HG03520 (cell line): Measurements from ENCODE around the gene ZSWIM6.

Source experiments
- ATAC-seq: cut with Tn5 transposase; IDR thresholded peaks from one replicate; pipeline ENCODE4 v1.9.1; 2021; ENCODE audit warnings: mild to moderate bottlenecking, moderate library complexity; ENCODE audit not compliant: unreplicated experiment

Gene ZSWIM6

GRCh38 chr5:61330845-61331406 lies 1.1 kb upstream of the ZSWIM6 start:
- peak; percentile 16 for ATAC-seq

GRCh38 chr5:61332358-61332749 lies 296 bp downstream of the ZSWIM6 start:
- ATAC-seq: no peak

GRCh38 chr5:61332851-61333320 lies 828 bp downstream of the ZSWIM6 start:
- no peak for ATAC-seq

- no peak for ATAC-seq
Measured at GRCh38 chr5:61333321-61333953, 1.4 kb downstream of the ZSWIM6 start.

GRCh38 chr5:61333954-61334867 lies 2.2 kb downstream of the ZSWIM6 start:
- no peak for ATAC-seq

- no peak for ATAC-seq
Measured at GRCh38 chr5:61334868-61335615, 3.0 kb downstream of the ZSWIM6 start.

GRCh38 chr5:61339764-61340163 lies 7.7 kb downstream of the ZSWIM6 start:
- ATAC-seq: no peak

- no peak for ATAC-seq
Measured at GRCh38 chr5:61340775-61341361, 8.8 kb downstream of the ZSWIM6 start.

GRCh38 chr5:61342071-61342501 lies 10.0 kb downstream of the ZSWIM6 start:
- ATAC-seq: no peak

- no peak for ATAC-seq
Measured at GRCh38 chr5:61344187-61344944, 12.3 kb downstream of the ZSWIM6 start.

GRCh38 chr5:61346511-61346910 lies 14.5 kb downstream of the ZSWIM6 start:
- ATAC-seq: no peak

GRCh38 chr5:61347080-61347479 lies 15.0 kb downstream of the ZSWIM6 start:
- no peak for ATAC-seq

- ATAC-seq: no peak
Measured at GRCh38 chr5:61348447-61348846, 16.4 kb downstream of the ZSWIM6 start.

GRCh38 chr5:61349935-61350334 lies 17.9 kb downstream of the ZSWIM6 start:
- no peak for ATAC-seq

- ATAC-seq: no peak
Measured at GRCh38 chr5:61350535-61350934, 18.5 kb downstream of the ZSWIM6 start.

- ATAC-seq: no peak
Measured at GRCh38 chr5:61351733-61352132, 19.7 kb downstream of the ZSWIM6 start.

- no peak for ATAC-seq
Measured at GRCh38 chr5:61352180-61352579, 20.1 kb downstream of the ZSWIM6 start.

GRCh38 chr5:61352612-61353156 lies 20.6 kb downstream of the ZSWIM6 start:
- ATAC-seq: no peak

GRCh38 chr5:61353293-61353692 lies 21.2 kb downstream of the ZSWIM6 start:
- ATAC-seq: no peak

GRCh38 chr5:61354199-61354598 lies 22.1 kb downstream of the ZSWIM6 start:
- no peak for ATAC-seq
